ENCODE data around the gene LSM5.
A peak's percentile ranks its signal among the peaks of the same experiment; 100 is the strongest.
"Not testable (repeated sequence)": the region's sequence is repeated elsewhere in the genome, so short reads cannot be mapped to it uniquely, and the experiment has no call there.

The LSM5 gene

DNA sequence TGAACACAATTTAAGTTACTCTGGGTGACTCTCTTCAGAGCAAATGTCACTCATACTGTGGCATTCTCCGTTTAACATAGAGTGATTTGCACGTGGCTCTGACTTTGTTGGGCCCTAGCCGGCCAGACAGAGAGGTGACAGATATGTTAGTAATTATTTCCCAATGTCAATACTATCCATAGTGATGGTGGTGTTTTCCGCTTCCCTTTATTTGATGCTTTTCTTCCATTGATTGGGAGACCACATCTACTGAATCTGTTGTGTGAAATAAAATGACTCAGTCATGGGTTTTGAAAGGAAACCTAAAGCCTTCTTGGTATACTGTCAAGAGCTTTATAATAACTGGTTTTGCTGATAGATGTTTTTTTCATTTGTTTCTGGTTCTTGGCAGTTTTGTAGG, 12.5 kb upstream of the LSM5 start:
- TF ChIP-seq, protein P1, sequence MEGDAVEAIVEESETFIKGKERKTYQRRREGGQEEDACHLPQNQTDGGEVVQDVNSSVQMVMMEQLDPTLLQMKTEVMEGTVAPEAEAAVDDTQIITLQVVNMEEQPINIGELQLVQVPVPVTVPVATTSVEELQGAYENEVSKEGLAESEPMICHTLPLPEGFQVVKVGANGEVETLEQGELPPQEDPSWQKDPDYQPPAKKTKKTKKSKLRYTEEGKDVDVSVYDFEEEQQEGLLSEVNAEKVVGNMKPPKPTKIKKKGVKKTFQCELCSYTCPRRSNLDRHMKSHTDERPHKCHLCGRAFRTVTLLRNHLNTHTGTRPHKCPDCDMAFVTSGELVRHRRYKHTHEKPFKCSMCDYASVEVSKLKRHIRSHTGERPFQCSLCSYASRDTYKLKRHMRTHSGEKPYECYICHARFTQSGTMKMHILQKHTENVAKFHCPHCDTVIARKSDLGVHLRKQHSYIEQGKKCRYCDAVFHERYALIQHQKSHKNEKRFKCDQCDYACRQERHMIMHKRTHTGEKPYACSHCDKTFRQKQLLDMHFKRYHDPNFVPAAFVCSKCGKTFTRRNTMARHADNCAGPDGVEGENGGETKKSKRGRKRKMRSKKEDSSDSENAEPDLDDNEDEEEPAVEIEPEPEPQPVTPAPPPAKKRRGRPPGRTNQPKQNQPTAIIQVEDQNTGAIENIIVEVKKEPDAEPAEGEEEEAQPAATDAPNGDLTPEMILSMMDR (IDR thresholded peaks at IDR 0.05; ENCODE audit: low read depth, low read length): no peak

DNA sequence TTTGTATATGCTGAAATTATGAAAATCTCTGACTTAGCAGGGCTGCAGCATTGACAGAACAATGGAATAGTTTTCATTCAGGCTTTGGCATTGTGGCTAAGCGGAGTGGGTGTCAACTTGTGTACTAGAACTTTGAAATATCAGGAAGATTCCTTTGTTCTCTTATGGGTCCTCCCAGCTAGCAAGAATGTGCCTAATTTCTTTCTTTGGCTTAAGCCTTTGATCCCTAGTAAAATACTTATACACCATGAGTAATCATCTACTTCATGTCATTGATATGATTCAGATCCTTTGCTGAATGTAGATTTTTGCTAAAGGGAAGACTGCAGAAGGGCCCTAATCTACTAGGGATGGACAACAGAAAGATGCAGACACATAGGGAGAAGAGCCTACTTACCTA, 11.3 kb upstream of the LSM5 start:
- no peaks in the 10 kb centered on the region for H3K27me3 ChIP-seq (ENCODE audit: insufficient read depth, low read depth, severe bottlenecking)
- no peak overlapping the region for H3K4me3 ChIP-seq (ENCODE audit: low read depth, low read length)
- H3K36me3 ChIP-seq: no peaks in the 10 kb centered on the region; the same call in 1 of the 2 replicates
- TF ChIP-seq, protein P1 (IDR thresholded peaks at IDR 0.05; ENCODE audit: low read depth, low read length): no peak
- no peak for DNase-seq
- peaks cover 3% of the 10 kb centered on the region for H3K9me3 ChIP-seq (ENCODE audit: severe bottlenecking)
- H3K27ac ChIP-seq: no peak overlapping the region

More for the DNA sequence above, 12.5 kb upstream of the LSM5 start:
- no peak for DNase-seq
- Histone ChIP-seq H3K27me3 (ENCODE audit: insufficient read depth, low read depth, severe bottlenecking) (no peaks in the 10 kb centered on the region), H3K4me3 (ENCODE audit: low read depth, low read length) (no peak overlapping the region), H3K27ac (no peak overlapping the region), H3K36me3 (no peaks in the 10 kb centered on the region), H3K9me3 (ENCODE audit: severe bottlenecking) (peaks cover 3% of the 10 kb centered on the region)

DNA sequence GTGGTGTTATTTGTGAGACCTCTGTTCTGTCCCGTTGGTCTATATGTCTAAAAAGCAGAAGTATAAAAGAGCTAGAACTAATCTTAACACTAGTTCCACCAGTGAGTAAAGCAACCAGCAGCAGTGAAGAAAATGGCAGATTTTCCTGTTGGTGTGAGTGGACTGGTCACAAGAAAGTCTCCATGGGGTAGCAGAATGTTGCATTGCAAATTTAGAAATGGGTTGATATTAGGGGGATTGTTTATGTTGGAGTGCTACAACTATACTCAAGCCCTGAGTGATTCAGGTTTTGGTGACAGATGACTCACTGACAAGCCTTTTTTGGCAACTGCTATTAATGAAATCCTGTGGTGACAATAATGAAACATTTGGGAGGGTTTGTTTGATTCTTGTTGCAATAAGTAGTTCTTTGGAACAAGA, 10.8 kb upstream of the LSM5 start:
- Histone ChIP-seq H3K4me3 (ENCODE audit: low read depth, low read length) (no peak overlapping the region), H3K9me3 (ENCODE audit: severe bottlenecking) (peaks cover 3% of the 10 kb centered on the region), H3K36me3 (no peaks in the 10 kb centered on the region; the same call in 1 of the 2 replicates), H3K27me3 (ENCODE audit: insufficient read depth, low read depth, severe bottlenecking) (no peaks in the 10 kb centered on the region), H3K27ac (no peak overlapping the region)
- TF ChIP-seq, protein P1 (IDR thresholded peaks at IDR 0.05; ENCODE audit: low read depth, low read length): no peak
- no peak for DNase-seq

DNA sequence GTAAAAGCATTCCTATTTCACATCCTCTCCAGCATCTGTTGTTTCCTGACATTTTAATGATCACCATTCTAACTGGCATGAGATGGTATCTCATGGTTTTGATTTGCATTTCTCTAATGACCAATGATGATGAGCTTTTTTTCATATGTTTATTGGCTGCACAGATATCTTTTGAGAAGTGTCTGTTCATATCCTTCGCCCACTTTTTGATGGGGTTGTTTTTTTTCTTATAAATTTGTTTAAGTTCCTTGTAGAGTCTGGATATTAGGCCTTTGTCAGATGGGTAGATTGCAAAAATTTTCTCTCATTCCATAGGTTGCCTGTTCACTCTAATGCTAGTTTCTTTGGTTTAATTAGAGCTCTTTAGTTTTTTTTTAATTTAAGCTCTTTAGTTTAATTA, 10.0 kb upstream of the LSM5 start:
- DNase-seq; H3K4me3 ChIP-seq (ENCODE audit: low read depth, low read length); H3K9me3 ChIP-seq (ENCODE audit: severe bottlenecking); H3K27me3 ChIP-seq (ENCODE audit: insufficient read depth, low read depth, severe bottlenecking); H3K36me3 ChIP-seq; H3K27ac ChIP-seq: not testable (repeated sequence)

DNA sequence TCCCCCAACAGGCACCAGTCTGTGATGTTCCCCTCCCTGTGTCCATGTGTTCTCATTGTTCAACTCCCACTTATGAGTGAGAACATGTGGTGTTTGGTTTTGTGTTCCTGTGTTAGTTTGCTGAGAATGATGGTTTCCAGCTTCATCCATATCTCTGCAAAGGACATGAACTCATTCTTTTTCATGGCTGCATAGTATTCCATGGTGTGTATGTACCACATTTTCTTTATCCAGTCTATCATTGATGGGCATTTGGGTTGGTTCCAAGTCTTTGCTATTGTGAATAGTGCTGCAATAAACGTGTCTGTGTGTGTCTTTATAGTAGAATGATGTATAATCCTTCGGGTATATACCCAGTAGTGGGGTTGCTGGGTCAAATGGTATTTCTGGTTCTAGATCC, 9.6 kb upstream of the LSM5 start:
- H3K4me3 ChIP-seq (ENCODE audit: low read depth, low read length); H3K27ac ChIP-seq; H3K27me3 ChIP-seq (ENCODE audit: insufficient read depth, low read depth, severe bottlenecking); DNase-seq; H3K9me3 ChIP-seq (ENCODE audit: severe bottlenecking); H3K36me3 ChIP-seq: not testable (repeated sequence)

DNA sequence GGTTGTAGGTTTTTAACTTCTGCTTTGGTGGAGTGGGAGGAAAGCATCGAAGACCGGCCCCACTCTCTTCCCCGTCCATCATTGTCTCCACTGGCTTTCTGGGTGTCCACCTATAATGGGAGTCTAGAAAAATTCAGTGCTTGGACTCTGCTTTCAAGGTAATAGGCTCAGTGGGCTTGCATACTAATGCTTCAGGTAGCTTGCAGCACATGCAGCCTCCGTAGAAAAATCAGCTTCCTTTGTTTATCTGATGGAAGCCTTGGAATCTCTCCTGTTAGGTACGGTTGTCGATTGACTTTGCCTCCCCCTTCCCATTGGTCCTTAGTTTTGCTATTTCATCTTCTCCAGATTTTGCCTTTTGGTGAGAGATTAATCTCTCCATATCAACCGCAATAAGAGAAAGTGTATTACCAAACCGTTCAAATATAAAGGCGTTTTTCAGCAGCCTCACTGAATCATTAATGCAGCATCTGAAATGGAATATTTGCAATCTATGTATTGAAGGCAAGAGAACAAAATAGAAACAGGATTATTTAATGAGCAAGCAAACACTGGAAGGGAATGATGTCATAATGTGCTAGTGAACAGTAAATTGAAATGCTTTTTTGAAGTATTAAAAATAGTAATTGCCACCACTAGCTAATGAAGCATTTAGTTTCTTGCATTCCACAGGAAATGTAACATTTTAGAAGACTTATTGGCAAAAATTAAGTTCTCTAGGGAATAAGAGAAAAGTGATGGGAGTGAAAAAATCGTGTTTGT, 6.1 kb upstream of the LSM5 start:
- no peak for DNase-seq
- Histone ChIP-seq H3K27me3 (ENCODE audit: insufficient read depth, low read depth, severe bottlenecking) (no peaks in the 10 kb centered on the region), H3K4me3 (ENCODE audit: low read depth, low read length) (peak overlapping the region; percentile 92), H3K36me3 (peaks cover 3% of the 10 kb centered on the region), H3K27ac (peak overlapping the region; percentile 94), H3K9me3 (ENCODE audit: severe bottlenecking) (peaks cover 3% of the 10 kb centered on the region)
- TF ChIP-seq, protein P1 (IDR thresholded peaks at IDR 0.05; ENCODE audit: low read depth, low read length): no peak
